ENCODE results near the gene FHL3. TPM values are rescaled to one million over a fixed set of nuclear protein-coding genes. Genes with fewer than 3 reads are reported as not detected.

The FHL3 gene
- total RNA-seq, 1 donor from 2014 or later, result 18.2 TPM

- peak; percentile 96 for DNase-seq (ENCODE audit: low spot score)
Observed at GRCh38 chr1:38012363-38013226, 7.3 kb upstream of the FHL3 start, which contains the start of gene UTP11. Gene UTP11 (plus strand): TSS chr1:38012734. CDS start chr1:38012803, 69 bp downstream.

DNA sequence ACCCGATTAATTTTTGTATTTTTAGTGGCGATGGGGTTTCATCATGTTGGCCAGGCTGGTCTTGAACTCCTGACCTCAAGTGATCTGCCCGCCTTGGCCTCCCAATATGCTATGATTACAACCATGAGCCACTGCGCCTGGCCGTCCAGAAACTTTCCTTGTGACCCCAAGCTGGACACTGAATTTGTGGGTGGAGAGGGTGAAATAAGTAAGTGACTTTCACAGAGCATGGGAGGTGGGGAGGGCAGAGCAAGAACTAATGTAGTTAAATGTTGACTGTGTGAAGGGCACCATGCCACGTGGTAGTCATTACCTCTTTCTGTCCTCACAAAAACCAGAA, 4.5 kb upstream of the FHL3 start:
- DNase-seq (ENCODE audit: low spot score), result no peak

GRCh38 chr1:38009088-38009840, 4.0 kb upstream of the FHL3 start:
- DNase-seq (ENCODE audit: low spot score), result no peak

DNA sequence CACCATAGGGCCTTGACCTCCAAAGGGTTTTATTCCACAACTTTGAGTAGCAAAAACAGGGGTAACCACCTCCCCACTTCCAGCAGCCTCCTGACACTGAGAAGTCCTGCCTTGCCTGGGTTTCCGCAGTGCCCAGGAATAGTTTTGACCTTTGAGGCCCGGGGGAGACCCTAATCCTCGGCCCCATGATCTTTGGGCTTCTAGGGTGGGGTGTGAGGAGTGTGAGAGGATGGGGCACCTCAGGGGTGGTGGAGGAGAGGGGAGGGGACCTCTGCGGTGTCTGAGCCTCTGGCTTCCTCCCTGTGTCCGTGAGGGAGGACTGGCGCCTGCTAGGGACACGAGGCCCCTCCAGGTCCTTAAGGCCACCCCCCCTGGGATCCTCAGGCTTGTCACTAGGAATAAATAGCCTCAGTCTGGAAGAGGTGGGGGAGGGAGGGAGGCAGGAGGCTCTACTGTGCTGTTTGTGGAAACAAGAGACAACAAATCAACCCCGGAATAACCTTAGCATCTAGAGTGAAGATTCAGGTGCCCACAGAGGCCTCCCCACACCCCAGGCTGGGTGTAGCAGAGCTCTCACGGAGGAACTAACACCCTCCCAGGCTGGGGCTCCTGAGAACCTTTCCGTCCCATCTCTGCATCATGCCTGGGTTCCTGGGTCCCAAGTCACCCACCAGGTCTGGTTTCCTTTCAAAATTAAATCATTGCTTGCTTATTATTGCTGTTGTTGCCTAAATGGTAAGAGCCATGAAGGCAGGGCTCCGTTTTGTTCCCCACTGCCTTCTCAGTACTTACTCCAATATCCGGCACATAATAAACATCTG, 904 bp upstream of the FHL3 start:
- no peak for DNase-seq (ENCODE audit: low spot score)

DNA sequence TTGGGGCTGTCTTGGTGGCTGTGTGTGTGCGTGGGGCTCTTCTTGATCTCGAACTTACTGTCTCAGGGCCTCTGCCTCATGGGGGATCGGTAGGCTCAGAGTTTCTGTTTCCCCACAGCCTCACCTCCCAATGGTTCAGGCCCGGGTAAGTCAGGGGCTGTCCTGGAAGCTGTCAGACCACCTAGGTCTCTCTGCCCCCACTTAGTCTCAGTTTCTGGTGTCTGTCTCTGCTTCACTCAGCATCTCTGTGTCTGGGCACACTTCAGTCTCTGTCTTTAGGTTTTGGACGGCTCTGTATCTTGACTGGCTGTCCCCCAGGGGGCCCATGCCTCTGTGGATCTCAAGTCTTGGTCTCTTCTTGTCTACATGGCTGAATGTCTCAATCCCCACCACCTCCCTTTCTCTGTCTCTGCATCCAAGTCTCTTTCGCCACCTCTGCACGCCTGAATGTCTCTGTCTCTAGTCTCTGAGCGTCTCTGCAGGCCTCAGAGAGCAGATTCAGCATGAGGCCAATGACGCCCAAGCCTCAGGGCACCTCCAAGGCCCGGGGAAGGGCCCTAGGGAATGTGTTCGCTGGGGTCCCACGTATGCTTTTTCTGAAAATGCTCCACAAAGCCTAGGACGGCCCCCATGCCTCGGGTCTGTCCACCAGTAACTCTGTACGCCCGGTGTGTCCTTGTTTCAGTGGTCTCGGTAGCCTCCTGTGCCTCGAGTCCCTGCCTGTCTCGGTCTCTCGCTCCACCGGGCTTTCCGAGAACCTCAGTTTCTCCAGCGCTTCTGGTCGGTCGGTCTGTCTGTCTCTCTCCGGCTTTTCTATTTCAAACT, 818 bp downstream of the FHL3 start:
- no peak for DNase-seq (ENCODE audit: low spot score)

DNA sequence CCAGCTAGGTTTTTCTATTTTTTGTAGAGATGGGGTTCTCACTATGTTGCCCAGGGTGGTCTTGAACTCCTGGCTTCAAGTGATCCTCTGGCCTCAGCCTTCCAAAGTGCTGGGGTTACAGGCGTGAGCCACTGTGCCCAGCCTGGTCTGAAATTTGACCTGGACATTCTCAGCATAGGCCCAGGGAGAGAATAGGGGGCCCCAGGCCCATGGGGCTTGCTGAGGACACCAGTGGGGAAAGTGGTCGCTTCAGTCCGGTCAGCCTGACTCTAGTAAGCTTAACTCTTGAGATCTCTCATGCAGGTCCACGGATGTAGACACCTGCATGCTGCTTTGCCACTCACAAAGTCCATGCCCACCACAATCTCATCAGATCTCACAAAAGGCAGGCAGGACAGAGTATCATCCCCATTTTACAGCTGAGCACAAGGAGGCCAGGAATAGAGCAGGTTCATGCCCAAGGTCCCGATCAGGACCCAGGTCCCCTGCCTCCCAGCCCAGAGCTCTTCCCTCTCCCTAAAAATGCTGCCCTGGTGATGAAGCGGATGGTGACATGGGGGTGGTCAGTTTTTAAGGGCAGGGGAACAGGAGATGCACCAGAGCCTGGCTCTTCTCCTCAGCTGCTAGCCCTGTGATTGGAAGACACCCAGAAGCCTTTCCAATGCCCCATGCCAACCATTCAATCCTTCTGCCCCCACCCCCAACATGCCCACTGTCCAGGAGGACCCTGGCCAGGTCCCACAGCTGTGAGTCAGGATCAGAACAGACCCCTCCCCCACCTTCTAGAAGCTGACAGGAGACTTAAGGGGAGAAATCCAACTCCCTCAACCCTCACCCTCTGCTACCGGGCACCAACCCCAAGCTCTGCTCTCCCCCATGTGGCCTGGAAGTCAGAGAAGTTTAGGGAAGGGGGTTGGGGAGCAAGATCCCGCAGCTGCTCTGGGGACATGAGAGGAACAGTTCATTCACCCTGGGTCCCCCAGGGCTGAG, 1.8 kb downstream of the FHL3 start:
- no peak for DNase-seq (ENCODE audit: low spot score)

DNA sequence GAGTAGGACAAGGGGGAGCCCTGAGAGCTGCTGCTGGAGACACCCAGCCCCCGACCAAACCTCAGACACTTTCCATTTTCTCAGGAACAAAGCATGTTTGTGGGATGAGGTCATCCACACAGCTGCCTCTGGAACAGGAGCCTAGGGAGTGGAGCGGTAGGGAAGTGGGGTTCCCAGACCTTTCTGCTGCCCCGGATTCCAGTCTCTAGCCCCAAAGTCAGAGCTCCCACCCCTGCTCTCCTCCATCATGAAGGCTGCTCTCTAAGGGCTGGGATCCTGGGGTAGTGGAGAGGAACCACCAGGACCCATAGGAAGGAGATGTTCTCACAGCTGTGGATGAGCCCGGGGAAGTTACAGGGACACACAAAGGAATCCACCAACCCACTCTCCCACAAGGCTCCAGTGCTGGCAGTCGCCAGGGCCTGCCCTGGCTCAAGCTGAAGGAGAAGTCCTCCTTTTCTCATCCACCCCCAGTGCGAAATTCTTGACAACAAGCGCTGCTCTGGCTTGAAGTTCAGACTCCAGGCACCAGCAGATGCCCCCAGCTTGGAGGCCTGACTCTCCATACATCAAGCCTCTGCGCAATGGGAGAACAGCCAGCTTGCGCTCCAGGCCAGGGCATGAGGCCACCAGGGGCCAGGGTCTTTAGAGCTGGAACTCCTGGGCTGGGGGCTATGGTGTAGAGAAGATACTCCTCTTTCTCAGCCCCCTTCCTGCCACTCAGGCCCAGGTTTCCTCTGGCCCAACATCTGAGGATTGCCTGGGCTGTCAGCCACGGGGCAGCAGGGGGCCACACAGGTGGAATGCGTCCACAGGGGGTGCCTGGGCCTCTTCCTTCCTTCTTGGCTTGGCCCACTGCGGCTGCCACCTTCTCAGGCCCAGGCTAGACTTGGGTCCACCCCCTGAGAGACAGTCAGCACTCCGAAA, 4.5 kb downstream of the FHL3 start:
- no peak for DNase-seq (ENCODE audit: low spot score)

DNA sequence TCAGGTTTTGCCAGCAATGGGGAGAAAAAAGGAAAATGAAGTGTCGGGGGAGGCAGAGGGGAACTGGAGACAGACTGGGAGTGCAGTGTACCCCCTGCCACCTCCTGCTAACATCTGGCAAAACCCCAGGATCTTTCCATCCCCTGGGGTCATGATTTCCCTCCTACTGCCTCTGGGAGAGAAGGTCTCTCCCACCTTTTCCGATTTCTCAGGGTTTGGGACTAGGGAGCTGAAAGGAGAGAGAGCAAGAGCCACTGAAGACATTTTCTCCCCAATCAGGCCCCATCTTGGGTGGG, 5.1 kb downstream of the FHL3 start:
- DNase-seq (ENCODE audit: low spot score), result no peak

- peak; percentile 64 for DNase-seq (ENCODE audit: low spot score)
Observed at GRCh38 chr1:37999430-38000232, 5.7 kb downstream of the FHL3 start.

- no peak for DNase-seq (ENCODE audit: low spot score)
Observed at GRCh38 chr1:37998913-37999429, 6.3 kb downstream of the FHL3 start.

- no peak for DNase-seq (ENCODE audit: low spot score)
Observed at GRCh38 chr1:37998089-37998808, 7.1 kb downstream of the FHL3 start.

DNA sequence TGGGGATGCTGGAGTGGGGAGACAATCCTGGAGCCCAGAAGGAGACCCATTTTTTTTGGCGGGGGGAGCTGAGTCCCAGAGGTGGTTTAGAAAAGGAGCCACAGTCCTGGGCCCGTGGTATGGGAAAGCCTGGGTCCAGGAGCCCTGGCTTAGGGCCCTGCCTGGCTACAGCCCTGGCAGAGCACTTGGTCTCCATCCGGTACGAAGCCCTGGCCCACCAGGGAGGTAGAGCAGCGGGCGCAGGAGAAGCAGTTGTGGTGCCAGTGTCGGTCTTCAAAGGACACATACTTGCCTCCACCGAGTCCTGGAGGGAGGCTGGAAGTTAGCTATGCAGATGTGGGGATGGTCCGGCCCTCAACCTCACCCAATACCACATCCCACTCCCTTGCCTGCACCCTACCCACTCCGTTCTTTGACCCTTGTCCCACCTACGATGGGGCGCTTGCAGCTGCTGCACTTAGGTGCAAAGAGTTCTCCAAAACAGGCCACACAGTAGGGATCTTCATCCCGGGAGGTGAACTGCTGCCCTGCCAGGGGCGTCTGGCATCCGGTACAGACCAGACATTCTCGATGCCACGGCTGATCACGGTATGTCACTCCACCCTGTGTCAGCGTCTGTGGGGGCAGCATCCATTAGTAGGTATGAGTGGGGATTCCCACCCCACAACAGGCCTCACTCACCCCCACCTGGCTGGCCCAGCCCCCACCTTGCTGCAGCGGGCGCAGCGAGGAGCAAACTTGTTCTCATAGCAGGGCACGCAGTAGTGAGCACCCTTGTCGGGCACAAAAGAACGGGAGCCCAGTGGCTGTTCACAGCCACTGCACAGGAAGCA, 7.8 kb downstream of the FHL3 start:
- DNase-seq (ENCODE audit: low spot score), result peak; percentile 49

DNA sequence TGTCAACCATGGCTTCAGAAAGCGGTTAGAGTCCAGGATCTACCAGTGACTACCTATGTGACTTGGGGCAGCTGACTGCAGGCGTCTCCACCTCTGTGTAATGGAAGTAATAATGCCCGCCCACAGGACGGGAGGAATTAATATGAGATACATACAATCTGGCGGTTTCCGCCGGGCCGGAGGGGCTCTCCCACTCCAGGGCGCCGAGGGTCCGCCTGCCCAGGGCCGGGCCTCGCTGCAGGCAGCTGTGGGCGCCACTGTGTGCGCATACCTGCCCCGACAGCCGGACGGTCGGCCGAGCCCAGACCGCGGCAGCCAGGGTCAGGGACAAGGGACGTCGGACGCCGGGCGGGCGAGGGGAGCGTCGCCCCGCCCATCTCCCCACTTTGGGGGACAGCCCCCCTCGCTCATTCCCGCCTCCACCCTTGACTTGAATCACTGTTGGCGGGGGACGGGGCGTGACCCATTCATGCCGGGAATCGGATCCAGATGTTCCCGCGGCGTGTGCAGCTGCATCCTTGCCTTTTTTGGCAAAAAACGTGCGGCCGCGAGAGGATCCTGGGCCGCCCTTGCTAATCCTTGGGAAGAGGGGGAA, 9.5 kb downstream of the FHL3 start:
- peak; percentile 90 for DNase-seq (ENCODE audit: low spot score)

DNA sequence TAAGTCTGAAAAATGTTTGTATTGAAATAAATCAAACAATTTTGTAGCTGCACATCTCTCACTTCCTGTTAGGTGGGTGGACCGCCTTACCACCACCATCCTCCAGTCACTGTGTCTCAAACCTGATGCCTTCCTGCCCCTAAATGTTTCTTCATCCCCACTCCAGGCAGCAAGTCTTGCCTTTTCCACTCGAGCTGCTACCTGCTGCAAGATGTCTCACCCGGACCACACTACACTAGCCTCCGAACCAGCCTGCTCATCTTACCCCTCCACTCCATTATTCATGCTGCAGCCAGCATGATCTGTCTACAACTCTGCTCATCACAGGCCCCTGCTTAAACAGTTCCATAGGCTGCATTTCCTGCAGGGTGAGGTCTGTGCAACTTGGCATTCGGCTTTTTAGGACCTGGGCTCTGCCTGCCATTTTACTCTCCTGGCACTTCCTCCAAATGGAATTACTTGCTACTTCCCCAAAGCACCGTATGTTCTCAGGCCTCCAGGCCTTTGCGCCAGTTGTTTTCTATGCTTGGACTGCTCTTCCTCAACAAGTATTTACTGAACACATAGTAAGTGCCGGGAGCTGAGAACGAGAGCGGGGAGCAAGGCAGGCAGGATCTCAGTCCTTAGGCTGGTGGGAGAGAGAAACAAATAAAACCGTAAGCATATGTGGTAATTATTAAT, 10.3 kb downstream of the FHL3 start:
- no peak for DNase-seq (ENCODE audit: low spot score)

- peak; percentile 50 for DNase-seq (ENCODE audit: low spot score)
Observed at GRCh38 chr1:37989361-37989930, 15.9 kb downstream of the FHL3 start.

Data from ureter (tissue), 1 donor.